RPMI8226 (cell line): ENCODE results near the gene TP53BP2.
"Not testable (repeated sequence)": the region's sequence is repeated elsewhere in the genome, so short reads cannot be mapped to it uniquely, and the experiment has no call there.

Source experiments
- DNase-seq: peaks from one replicate; pipeline ENCODE4 v3.0.0-alpha.2; 2015

TP53BP2 gene

GRCh38 chr1:223739366-223740037, 106.2 kb downstream of the TP53BP2 start:
- DNase-seq: no peak

DNA sequence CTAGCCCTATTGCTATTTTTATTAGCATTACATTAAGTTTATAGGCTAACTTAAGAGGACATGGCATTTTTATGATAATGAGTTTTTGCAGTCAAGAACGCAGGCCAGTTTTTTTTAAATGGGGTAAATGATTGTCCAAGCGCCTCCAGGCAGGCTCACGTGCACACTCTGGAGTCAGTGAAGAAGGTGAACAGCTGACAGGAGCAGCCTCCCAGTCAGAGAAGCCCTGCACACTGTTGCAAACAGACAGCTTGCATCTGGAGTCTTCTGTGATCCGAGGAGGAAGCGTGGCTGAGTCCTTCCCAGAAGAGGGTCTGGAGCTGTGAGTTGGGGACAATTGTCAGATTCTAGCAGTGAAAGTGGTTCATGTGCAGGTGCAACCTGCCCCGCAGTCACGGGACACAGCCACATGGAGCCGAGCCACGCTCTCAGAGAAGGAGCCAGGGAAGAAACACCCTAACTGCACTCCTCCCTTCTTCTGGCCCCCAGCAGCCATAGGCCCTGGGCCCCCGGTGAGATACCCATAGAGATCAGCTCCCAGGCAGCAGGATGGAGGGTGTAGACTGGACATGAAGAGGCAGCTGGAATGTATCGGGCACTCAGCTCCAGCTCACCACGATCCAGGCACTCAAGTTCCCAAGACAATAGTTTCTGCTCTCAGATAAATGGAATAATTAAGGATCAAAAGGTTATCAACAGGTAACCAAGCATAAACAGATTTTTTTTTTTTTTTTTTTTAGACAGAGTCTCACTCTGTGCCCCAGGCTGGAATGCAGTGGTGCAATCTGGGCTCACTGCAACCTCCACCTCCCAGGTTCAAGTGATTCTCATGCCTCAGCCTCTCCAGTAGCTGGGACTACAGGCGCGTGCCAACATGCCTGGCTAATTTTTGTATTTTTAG, 107.0 kb downstream of the TP53BP2 start:
- DNase-seq: peak; percentile 35

DNA sequence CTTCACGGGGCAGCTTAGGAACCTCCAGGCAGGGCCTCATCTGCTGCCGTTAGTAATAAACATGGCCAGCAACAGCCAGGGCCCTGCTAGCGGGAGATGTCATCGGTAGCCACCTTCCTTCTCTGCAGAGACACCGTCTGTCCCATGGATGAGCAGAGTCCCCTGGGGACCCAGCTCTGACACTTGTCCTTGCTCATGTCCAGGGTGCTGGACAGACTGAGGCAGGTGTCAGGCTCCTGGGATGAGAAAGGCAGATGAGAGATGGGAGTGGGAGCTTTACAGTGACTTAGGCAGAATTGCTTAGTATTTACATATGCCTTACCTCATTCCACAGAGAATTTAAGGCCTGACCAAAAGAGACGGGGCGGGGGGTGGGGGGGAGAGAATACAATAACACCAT, 108.4 kb downstream of the TP53BP2 start:
- DNase-seq: no peak

DNA sequence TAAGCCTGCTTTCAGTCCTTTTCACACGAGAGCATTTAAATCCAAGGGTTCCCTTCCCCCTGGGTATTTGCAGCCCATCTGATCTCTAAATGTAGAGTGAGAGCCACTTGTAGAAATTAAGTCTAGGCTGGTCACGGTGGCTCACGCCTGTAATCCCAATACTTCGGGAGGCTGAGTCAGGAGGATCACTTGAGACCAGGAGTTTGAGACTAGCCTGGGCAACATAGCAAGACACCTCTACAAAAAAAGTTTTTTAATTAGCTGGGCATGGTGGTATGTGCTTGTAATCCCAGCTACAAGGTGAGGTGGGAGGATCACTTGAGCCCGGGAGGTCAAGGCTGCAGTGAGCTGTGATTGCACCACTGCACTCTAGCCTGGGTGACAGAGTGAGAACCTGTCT, 109.1 kb downstream of the TP53BP2 start:
- not testable (repeated sequence) for DNase-seq

DNA sequence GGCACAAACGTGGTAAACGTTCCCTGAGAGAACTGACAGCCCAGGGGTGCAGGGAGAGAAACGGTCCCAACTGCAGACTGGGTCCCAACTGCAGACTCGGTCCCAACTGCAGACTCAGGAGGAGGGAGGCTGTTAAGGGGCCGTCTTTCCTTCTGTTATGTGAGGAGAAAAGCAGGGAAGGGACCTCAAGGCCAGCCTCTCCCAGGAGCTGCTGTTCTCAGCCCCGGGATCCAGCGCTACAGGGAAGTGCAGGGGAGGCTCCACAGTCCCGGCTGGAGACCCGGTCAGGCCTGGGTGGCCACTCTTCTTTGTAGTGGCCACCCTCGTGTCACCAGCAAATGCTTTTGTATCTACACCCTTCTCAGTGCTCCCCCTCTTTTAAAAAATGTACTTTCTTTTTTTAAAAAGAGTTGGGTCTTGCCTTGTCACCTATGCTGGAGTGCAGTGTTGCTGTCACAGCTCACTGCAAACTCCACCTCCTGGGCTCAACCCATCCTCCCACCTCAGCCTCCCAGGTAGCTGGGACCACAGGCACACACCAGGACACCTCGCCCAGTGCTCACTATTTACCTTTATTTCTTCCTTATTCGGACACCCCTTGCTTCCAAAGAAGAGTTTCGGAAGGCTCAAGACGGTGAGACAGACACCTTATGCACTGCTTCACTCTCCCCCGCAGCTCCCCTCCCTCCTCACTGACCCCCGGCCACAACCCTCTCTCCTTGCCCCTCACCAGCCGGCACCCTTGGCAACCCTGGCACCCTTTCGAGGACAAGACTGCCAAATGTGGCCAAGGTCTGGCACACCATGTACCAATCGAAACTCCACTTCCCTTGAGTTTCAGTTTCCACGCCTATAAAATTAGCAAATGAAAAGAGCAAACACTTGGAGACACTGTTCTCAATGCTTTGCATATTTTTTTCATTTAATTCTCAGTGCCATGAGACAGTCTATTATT, 111.6 kb downstream of the TP53BP2 start:
- DNase-seq: peak; percentile 54

- no peak for DNase-seq
Measured at GRCh38 chr1:223732993-223733798, 112.6 kb downstream of the TP53BP2 start.

- DNase-seq: no peak
Measured at GRCh38 chr1:223731133-223731770, 114.5 kb downstream of the TP53BP2 start.

DNA sequence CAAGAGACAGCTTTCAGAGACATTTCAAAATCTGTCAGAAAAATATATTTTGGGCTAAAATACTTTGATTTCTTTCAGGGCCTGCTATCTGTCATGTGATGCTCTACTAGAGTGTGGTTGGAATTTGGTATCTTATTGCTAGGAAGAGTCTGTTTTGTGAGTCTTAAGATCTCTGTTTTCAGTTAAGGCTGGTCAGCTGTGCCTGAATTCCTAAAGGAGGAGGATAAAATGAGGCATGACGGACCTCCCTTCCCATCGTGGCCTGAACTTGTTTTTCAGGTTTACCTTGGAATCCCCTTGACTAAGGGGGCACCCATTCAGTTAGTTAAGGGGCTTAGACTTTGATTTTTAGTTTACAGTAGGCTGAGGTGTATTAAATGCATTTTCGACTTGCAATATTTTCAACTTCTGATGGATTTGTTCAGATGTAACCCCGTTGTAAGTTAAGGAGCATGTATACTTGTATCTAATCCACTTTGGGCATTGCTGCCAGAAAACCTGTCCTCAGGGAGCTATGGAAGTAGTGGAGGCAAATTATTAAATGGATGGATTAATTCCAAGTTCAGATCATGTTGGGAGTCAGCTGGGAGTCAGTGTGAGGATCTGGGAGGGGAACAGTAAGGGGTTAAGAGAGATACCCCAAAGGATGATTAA, 115.1 kb downstream of the TP53BP2 start:
- no peak for DNase-seq

DNA sequence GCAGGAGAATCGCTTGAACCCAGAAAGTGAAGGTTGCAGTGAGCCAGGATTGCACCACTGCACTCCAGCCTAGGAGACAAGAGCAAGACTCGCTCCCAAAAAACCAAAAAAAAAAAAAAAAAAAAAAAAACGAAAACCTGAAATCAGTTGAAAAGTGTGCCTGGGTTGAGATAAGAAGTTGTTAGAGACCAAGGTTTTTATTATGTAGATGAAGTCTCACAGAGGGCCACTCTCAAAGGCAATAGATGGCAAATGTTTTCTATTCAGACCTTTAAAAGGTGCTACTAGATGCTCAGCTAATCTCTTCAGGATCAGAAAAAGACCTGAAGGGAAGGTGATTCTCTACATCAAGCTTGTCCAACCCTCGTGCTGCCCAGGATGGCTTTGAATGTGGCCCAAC, 115.8 kb downstream of the TP53BP2 start:
- DNase-seq: no peak
